ENCODE measurements around the gene TMTC1.

The TMTC1 gene

GRCh38 chr12:29582677-29583272 lies 201.0 kb downstream of the TMTC1 start:
- Histone ChIP-seq H3K27ac (ENCODE audit: low read length) (peak overlapping the region; percentile 36), H3K4me1 (ENCODE audit: control insufficient read depth in 1 of 2, insufficient read depth in 2 of 2, low read length in 2 of 2) (peaks cover 8 to 18% of the 10 kb centered on the region in 2 donors), H3K36me3 (ENCODE audit: control insufficient read depth in 1 of 2, insufficient read depth in 2 of 2, low read length in 2 of 2) (no peaks in the 10 kb centered on the region), H3K9me3 (ENCODE audit: control insufficient read depth in 1 of 2, low read length in 2 of 2) (no peaks in the 10 kb centered on the region), H3K4me3 (ENCODE audit: low read depth in 1 of 2, low read length in 2 of 2) (peak overlapping the region in 1 of 2 donors; percentile 0), H3K27me3 (ENCODE audit: low read depth, low read length) (no peaks in the 10 kb centered on the region)

- Histone ChIP-seq H3K9me3 (ENCODE audit: control insufficient read depth in 1 of 2, low read length in 2 of 2) (no peaks in the 10 kb centered on the region), H3K27ac (ENCODE audit: low read length) (no peak overlapping the region), H3K4me3 (ENCODE audit: low read depth in 1 of 2, low read length in 2 of 2) (no peak overlapping the region), H3K36me3 (ENCODE audit: control insufficient read depth in 1 of 2, insufficient read depth in 2 of 2, low read length in 2 of 2) (no peaks in the 10 kb centered on the region), H3K4me1 (ENCODE audit: control insufficient read depth in 1 of 2, insufficient read depth in 2 of 2, low read length in 2 of 2) (peaks cover 8 to 18% of the 10 kb centered on the region in 2 donors), H3K27me3 (ENCODE audit: low read depth, low read length) (no peaks in the 10 kb centered on the region)
These were observed 201.6 kb downstream of the TMTC1 start for GRCh38 chr12:29582146-29582545.

- Histone ChIP-seq H3K4me1 (ENCODE audit: control insufficient read depth in 1 of 2, insufficient read depth in 2 of 2, low read length in 2 of 2) (peaks cover 8 to 18% of the 10 kb centered on the region in 2 donors), H3K4me3 (ENCODE audit: low read depth in 1 of 2, low read length in 2 of 2) (no peak overlapping the region), H3K36me3 (ENCODE audit: control insufficient read depth in 1 of 2, insufficient read depth in 2 of 2, low read length in 2 of 2) (no peaks in the 10 kb centered on the region), H3K27me3 (ENCODE audit: low read depth, low read length) (no peaks in the 10 kb centered on the region), H3K27ac (ENCODE audit: low read length) (peak overlapping the region; percentile 43), H3K9me3 (ENCODE audit: control insufficient read depth in 1 of 2, low read length in 2 of 2) (no peaks in the 10 kb centered on the region)
These were observed 202.1 kb downstream of the TMTC1 start for GRCh38 chr12:29581631-29582030.

- Histone ChIP-seq H3K27me3 (ENCODE audit: low read depth, low read length) (no peaks in the 10 kb centered on the region), H3K9me3 (ENCODE audit: control insufficient read depth in 1 of 2, low read length in 2 of 2) (no peaks in the 10 kb centered on the region), H3K4me1 (ENCODE audit: control insufficient read depth in 1 of 2, insufficient read depth in 2 of 2, low read length in 2 of 2) (peaks cover 8 to 18% of the 10 kb centered on the region in 2 donors), H3K4me3 (ENCODE audit: low read depth in 1 of 2, low read length in 2 of 2) (no peak overlapping the region), H3K27ac (ENCODE audit: low read length) (peak overlapping the region; percentile 43), H3K36me3 (ENCODE audit: control insufficient read depth in 1 of 2, insufficient read depth in 2 of 2, low read length in 2 of 2) (no peaks in the 10 kb centered on the region)
These were observed 202.8 kb downstream of the TMTC1 start for GRCh38 chr12:29580971-29581370.

- H3K4me1 ChIP-seq (ENCODE audit: control insufficient read depth in 1 of 2, insufficient read depth in 2 of 2, low read length in 2 of 2), result peaks cover 8 to 18% of the 10 kb centered on the region in 2 donors
- H3K27me3 ChIP-seq (ENCODE audit: low read depth, low read length), result no peaks in the 10 kb centered on the region
These were observed 205.0 kb downstream of the TMTC1 start for GRCh38 chr12:29578731-29579130.

GRCh38 chr12:29578070-29578469 lies 205.7 kb downstream of the TMTC1 start:
- Histone ChIP-seq H3K27ac (ENCODE audit: low read length) (no peak overlapping the region), H3K4me1 (ENCODE audit: control insufficient read depth in 1 of 2, insufficient read depth in 2 of 2, low read length in 2 of 2) (peaks cover 8 to 18% of the 10 kb centered on the region in 2 donors), H3K27me3 (ENCODE audit: low read depth, low read length) (no peaks in the 10 kb centered on the region), H3K4me3 (ENCODE audit: low read depth in 1 of 2, low read length in 2 of 2) (no peak overlapping the region), H3K9me3 (ENCODE audit: control insufficient read depth in 1 of 2, low read length in 2 of 2) (no peaks in the 10 kb centered on the region), H3K36me3 (ENCODE audit: control insufficient read depth in 1 of 2, insufficient read depth in 2 of 2, low read length in 2 of 2) (no peaks in the 10 kb centered on the region)

More at GRCh38 chr12:29578731-29579130, 205.0 kb downstream of the TMTC1 start:
- Histone ChIP-seq H3K36me3 (ENCODE audit: control insufficient read depth in 1 of 2, insufficient read depth in 2 of 2, low read length in 2 of 2) (no peaks in the 10 kb centered on the region), H3K4me3 (ENCODE audit: low read depth in 1 of 2, low read length in 2 of 2) (no peak overlapping the region), H3K9me3 (ENCODE audit: control insufficient read depth in 1 of 2, low read length in 2 of 2) (no peaks in the 10 kb centered on the region), H3K27ac (ENCODE audit: low read length) (no peak overlapping the region)

- Histone ChIP-seq H3K36me3 (ENCODE audit: control insufficient read depth in 1 of 2, insufficient read depth in 2 of 2, low read length in 2 of 2) (peaks cover 4 to 5% of the 10 kb centered on the region in 2 donors), H3K9me3 (ENCODE audit: control insufficient read depth in 1 of 2, low read length in 2 of 2) (no peaks in the 10 kb centered on the region), H3K4me1 (ENCODE audit: control insufficient read depth in 1 of 2, insufficient read depth in 2 of 2, low read length in 2 of 2) (peaks cover 0 to 9% of the 10 kb centered on the region in 2 donors), H3K4me3 (ENCODE audit: low read depth in 1 of 2, low read length in 2 of 2) (no peak overlapping the region), H3K27me3 (ENCODE audit: low read depth, low read length) (no peaks in the 10 kb centered on the region), H3K27ac (ENCODE audit: low read length) (no peak overlapping the region)
These were observed 209.2 kb downstream of the TMTC1 start for GRCh38 chr12:29574500-29574899.

GRCh38 chr12:29572938-29573337 lies 210.8 kb downstream of the TMTC1 start:
- Histone ChIP-seq H3K4me1 (ENCODE audit: control insufficient read depth in 1 of 2, insufficient read depth in 2 of 2, low read length in 2 of 2) (peaks cover 0 to 3% of the 10 kb centered on the region in 2 donors), H3K36me3 (ENCODE audit: control insufficient read depth in 1 of 2, insufficient read depth in 2 of 2, low read length in 2 of 2) (peaks cover 4 to 5% of the 10 kb centered on the region in 2 donors), H3K4me3 (ENCODE audit: low read depth in 1 of 2, low read length in 2 of 2) (no peak overlapping the region), H3K27me3 (ENCODE audit: low read depth, low read length) (no peaks in the 10 kb centered on the region), H3K27ac (ENCODE audit: low read length) (no peak overlapping the region), H3K9me3 (ENCODE audit: control insufficient read depth in 1 of 2, low read length in 2 of 2) (no peaks in the 10 kb centered on the region)

- Histone ChIP-seq H3K36me3 (ENCODE audit: control insufficient read depth in 1 of 2, insufficient read depth in 2 of 2, low read length in 2 of 2) (peaks cover 4 to 5% of the 10 kb centered on the region in 2 donors), H3K27me3 (ENCODE audit: low read depth, low read length) (no peaks in the 10 kb centered on the region), H3K4me1 (ENCODE audit: control insufficient read depth in 1 of 2, insufficient read depth in 2 of 2, low read length in 2 of 2) (peaks cover 0 to 3% of the 10 kb centered on the region in 2 donors), H3K27ac (ENCODE audit: low read length) (no peak overlapping the region), H3K9me3 (ENCODE audit: control insufficient read depth in 1 of 2, low read length in 2 of 2) (no peaks in the 10 kb centered on the region), H3K4me3 (ENCODE audit: low read depth in 1 of 2, low read length in 2 of 2) (no peak overlapping the region)
These were observed 211.3 kb downstream of the TMTC1 start for GRCh38 chr12:29572464-29572863.

GRCh38 chr12:29569132-29569757 lies 214.5 kb downstream of the TMTC1 start:
- no peaks in the 10 kb centered on the region for H3K27me3 ChIP-seq (ENCODE audit: low read depth, low read length)
- H3K4me1 ChIP-seq (ENCODE audit: control insufficient read depth in 1 of 2, insufficient read depth in 2 of 2, low read length in 2 of 2), result peaks cover 0 to 9% of the 10 kb centered on the region in 2 donors
- no peak overlapping the region for H3K4me3 ChIP-seq (ENCODE audit: low read depth in 1 of 2, low read length in 2 of 2)
- H3K9me3 ChIP-seq (ENCODE audit: control insufficient read depth in 1 of 2, low read length in 2 of 2), result no peaks in the 10 kb centered on the region
- peaks cover 5 to 10% of the 10 kb centered on the region in 2 donors for H3K36me3 ChIP-seq (ENCODE audit: control insufficient read depth in 1 of 2, insufficient read depth in 2 of 2, low read length in 2 of 2)
- no peak overlapping the region for H3K27ac ChIP-seq (ENCODE audit: low read length)

- H3K36me3 ChIP-seq (ENCODE audit: control insufficient read depth in 1 of 2, insufficient read depth in 2 of 2, low read length in 2 of 2), result peaks cover 0 to 6% of the 10 kb centered on the region in 2 donors
- H3K9me3 ChIP-seq (ENCODE audit: control insufficient read depth in 1 of 2, low read length in 2 of 2), result no peaks in the 10 kb centered on the region
- no peak overlapping the region for H3K4me3 ChIP-seq (ENCODE audit: low read depth in 1 of 2, low read length in 2 of 2)
- no peaks in the 10 kb centered on the region for H3K27me3 ChIP-seq (ENCODE audit: low read depth, low read length)
- peaks cover 6 to 17% of the 10 kb centered on the region in 2 donors for H3K4me1 ChIP-seq (ENCODE audit: control insufficient read depth in 1 of 2, insufficient read depth in 2 of 2, low read length in 2 of 2)
- no peak overlapping the region for H3K27ac ChIP-seq (ENCODE audit: low read length)
These were observed 217.3 kb downstream of the TMTC1 start for GRCh38 chr12:29566441-29566840.

Measured in muscle layer of duodenum (tissue), 2 donors.